T-helper 1 cell treated with Interleukin-12 subunit alpha and Interleukin-12 subunit beta and Interleukin-4 antibody, amounts not matched to agents 30 μg/mL and 1 μg/mL, for 36 hours (primary cell): Measurements from ENCODE around the gene PDE5A.

Experiments used
- H3K27ac Mint-ChIP-seq: one replicate; pipeline ENCODE4 v1.8.0; 2021; ENCODE audit warnings: mild to moderate bottlenecking, mixed read lengths
- H3K27me3 Mint-ChIP-seq: one replicate; pipeline ENCODE4 v1.8.0; 2021; ENCODE audit warnings: low read depth, mixed read lengths
- H3K36me3 Mint-ChIP-seq: one replicate; pipeline ENCODE4 v1.8.0; 2021; ENCODE audit warnings: low read depth, mixed read lengths
- H3K4me1 Mint-ChIP-seq: one replicate; pipeline ENCODE4 v1.8.0; 2021; ENCODE audit warnings: low read depth, mixed read lengths
- H3K4me3 Mint-ChIP-seq: one replicate; pipeline ENCODE4 v1.8.0; 2021; ENCODE audit warnings: mild to moderate bottlenecking, moderate library complexity, mixed read lengths
- H3K9me3 Mint-ChIP-seq: one replicate; pipeline ENCODE4 v1.8.0; 2021; ENCODE audit warnings: mixed read lengths

PDE5A gene

DNA sequence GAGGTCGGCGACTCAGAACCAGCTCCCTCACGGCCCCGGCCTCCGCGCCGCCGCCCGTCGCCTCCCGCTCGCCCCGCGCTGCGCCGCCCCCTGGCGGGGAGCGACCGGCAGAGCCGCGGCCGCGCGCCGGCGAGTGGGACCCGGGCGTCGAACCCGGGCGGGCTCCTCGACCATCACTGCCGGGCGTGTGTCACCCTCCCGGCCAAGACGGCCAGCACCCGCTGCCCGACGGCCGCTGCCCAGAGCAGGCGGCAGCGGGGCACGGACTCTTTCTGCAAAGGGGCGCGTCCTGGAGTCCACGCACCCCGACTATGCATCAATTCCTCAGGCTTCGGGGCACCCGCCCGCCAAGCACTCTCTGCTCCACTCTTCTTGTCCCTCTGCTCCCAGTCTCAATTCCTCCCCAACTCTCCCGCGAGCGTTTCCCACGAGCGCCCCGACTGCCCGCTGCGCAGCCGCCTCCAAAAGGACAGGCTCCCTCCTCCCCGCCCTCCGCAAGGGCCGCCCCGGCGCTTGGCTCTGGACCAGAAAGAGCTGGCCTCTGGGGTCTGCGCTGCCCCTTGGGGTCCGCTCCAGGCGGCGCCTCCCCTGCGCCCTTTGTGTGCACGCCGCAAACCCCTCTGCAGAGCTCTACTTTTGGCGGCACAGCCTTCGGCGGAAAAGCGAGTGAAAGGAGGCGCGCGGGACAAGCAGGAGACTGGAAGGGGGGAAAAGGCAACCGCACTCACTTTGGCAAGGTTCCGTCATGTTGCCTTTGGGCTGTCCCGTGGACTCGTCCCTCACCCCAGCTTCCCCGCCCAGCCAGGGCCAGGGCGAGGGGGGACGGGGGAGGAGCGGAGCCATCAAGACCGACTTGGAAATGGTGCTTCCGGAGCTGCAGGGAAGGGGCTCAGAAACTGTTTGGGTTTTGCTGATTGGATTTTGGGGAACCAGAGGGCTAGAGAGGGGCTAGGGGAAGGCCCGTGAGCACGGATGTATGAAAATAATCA lies 1.0 kb downstream of the PDE5A start:
- Mint-ChIP-seq H3K27ac (peak overlapping the region; percentile 68), H3K4me3 (peak overlapping the region; percentile 90), H3K4me1 (peaks cover 15% of the 10 kb centered on the region), H3K36me3 (no peaks in the 10 kb centered on the region), H3K9me3 (no peaks in the 10 kb centered on the region), H3K27me3 (peaks cover 50% of the 10 kb centered on the region)

DNA sequence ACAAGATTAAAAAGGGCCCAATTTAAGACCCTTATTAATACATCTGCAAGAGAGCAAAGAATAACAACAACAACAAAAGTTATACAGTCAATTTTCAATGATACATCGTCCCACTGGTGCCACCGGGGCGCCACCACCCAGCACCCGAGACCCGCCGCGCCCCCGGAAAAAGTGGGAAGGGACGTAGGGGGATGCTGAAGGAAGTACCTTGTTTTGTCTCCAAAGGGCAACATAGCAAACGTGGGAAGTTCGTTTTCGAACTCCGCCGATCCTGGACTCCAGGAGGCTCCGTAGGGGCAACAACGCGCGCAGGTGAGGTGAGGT lies 1.7 kb downstream of the PDE5A start:
- no peaks in the 10 kb centered on the region for H3K9me3 Mint-ChIP-seq
- no peak overlapping the region for H3K27ac Mint-ChIP-seq
- peak overlapping the region; percentile 76 for H3K4me3 Mint-ChIP-seq
- no peaks in the 10 kb centered on the region for H3K36me3 Mint-ChIP-seq
- H3K27me3 Mint-ChIP-seq: peaks cover 47% of the 10 kb centered on the region
- peaks cover 15% of the 10 kb centered on the region for H3K4me1 Mint-ChIP-seq

DNA sequence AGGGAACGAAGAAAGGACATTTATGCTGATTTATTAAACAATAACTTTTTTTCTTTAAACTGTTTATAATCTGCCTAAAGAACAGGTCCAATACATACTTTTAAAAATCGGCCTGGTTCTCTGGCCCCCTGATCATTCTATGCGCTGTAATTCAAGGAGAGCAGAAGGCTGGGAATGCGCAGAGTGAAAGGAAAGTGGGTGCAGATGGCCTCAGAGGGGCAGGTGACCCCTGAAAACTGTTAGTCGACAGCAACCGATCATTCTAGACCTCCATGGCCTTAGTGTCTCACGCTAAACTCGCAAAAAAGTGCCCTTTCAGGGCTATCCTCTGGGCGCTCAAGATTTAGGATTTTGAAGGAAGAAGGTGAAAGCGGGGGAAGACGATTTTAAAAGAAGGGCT lies 2.2 kb downstream of the PDE5A start:
- Mint-ChIP-seq H3K4me1 (peaks cover 15% of the 10 kb centered on the region), H3K27ac (no peak overlapping the region), H3K9me3 (no peaks in the 10 kb centered on the region), H3K27me3 (peaks cover 46% of the 10 kb centered on the region), H3K36me3 (no peaks in the 10 kb centered on the region), H3K4me3 (peak overlapping the region; percentile 76)

DNA sequence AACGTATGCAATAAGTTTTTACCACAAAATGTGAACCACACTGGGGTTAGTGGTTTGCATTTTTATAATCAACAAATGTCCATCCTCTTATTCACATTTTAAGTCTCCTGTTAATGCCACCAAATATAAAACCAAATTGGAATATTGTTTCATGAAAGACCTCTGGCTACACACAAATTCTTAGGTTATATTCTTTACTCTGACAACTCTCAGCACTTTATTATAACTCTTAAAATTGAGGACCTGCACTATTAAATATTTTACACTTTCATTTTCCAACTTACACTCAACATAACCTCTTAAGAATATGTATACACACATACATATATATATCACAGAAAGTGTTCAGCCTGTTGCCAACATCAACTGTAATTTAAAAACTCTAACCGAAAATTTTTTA lies 2.8 kb downstream of the PDE5A start:
- no peak overlapping the region for H3K4me3 Mint-ChIP-seq
- H3K4me1 Mint-ChIP-seq: peaks cover 15% of the 10 kb centered on the region
- peaks cover 45% of the 10 kb centered on the region for H3K27me3 Mint-ChIP-seq
- no peaks in the 10 kb centered on the region for H3K9me3 Mint-ChIP-seq
- no peak overlapping the region for H3K27ac Mint-ChIP-seq
- no peaks in the 10 kb centered on the region for H3K36me3 Mint-ChIP-seq

DNA sequence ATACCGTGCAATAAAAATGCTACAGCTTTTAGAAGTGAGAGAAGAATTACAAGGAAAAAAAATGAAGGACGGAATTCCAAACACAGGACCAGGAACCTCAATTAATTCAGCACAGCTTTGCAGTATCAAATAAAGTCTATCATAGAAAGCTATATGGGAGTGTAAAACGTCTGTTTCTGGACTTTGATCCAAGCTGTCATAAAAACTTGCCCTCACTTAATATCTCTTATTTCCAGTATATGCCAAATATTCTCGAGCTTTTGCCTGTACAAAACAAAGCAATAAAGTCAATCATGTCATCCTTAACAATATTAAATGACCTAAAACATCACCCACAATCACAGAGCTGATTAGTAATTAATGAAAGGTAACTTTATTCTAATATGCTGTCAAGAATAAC lies 4.2 kb downstream of the PDE5A start:
- H3K4me1 Mint-ChIP-seq: peaks cover 15% of the 10 kb centered on the region

DNA sequence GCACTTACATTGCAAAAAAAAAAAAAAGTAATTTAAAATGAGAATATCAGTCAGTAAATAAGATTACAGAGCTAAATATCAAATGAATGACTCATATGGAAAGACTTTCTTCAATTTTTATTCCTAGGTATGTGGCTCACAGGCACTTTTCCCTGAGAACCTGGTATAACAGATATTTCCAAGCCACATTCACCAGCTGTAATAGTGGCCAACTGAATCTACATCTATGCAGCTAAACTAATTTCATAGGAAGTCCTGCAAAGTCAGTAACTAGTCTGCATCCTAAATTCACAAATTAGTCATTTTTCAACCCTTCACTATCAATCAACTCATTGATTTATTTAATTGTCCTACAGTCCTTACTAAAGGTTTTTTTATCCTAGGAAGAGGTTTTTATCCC lies 5.6 kb downstream of the PDE5A start:
- Mint-ChIP-seq H3K9me3 (no peaks in the 10 kb centered on the region), H3K36me3 (no peaks in the 10 kb centered on the region), H3K27ac (no peak overlapping the region), H3K27me3 (peaks cover 38% of the 10 kb centered on the region), H3K4me3 (no peak overlapping the region), H3K4me1 (peaks cover 8% of the 10 kb centered on the region)

More for the DNA sequence above, 4.2 kb downstream of the PDE5A start:
- H3K27ac Mint-ChIP-seq: no peak overlapping the region
- H3K27me3 Mint-ChIP-seq: peaks cover 47% of the 10 kb centered on the region
- no peaks in the 10 kb centered on the region for H3K9me3 Mint-ChIP-seq
- no peaks in the 10 kb centered on the region for H3K36me3 Mint-ChIP-seq
- H3K4me3 Mint-ChIP-seq: no peak overlapping the region

DNA sequence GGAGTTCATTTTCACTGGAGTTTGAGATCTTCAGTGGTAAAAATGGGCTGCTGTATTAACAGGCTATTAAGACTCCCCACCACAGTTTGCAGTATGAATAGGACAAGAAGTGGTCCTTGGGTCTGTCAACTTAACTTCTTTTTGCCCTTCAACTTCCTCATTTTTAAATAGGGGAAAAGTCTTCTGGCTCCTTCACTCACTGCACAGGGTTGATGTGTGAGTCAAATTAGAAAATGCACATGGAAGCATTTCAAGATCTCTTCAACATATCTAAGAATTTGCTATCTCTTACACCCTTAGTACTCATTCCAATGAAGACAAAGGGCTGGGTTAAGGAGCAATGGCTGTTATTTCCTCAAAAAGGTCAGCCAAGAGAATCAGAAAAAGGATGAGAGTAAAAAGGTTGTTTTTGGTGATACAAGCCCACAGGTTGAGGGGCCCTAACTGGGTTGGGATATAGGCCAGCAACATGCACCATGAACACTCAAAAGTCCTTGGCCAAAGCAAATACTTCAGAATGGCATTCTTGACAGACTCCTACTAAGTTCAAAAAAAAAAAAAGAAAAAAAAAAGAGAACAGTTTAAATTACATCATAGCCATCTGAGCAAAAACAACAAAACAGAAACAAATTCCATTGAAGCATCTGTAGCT lies 13.4 kb downstream of the PDE5A start:
- no peak overlapping the region for H3K4me3 Mint-ChIP-seq
- H3K27me3 Mint-ChIP-seq: peaks cover 16% of the 10 kb centered on the region
- H3K27ac Mint-ChIP-seq: no peak overlapping the region
- H3K9me3 Mint-ChIP-seq: peaks cover 3% of the 10 kb centered on the region
- H3K4me1 Mint-ChIP-seq: no peaks in the 10 kb centered on the region
- H3K36me3 Mint-ChIP-seq: no peaks in the 10 kb centered on the region

DNA sequence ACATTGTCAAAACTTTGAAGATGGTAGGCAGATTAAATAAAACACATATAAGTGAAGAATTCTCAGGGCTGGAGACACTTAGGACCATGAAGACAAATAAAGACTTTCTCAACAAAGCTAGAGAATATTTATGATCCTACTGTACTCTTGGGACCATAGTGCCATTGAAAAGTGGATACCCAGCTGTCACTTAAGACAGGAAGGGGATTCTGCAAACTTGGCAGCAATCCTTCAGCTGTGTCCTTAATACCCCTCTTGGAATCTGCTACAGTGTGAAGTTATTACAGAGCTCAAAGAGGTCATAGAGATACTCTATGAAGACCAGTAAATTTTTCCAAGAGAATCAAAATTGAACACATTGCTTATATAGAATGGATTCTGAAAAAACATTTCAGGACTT lies 24.3 kb downstream of the PDE5A start:
- Mint-ChIP-seq H3K4me1 (no peaks in the 10 kb centered on the region), H3K36me3 (no peaks in the 10 kb centered on the region), H3K9me3 (no peaks in the 10 kb centered on the region)

DNA sequence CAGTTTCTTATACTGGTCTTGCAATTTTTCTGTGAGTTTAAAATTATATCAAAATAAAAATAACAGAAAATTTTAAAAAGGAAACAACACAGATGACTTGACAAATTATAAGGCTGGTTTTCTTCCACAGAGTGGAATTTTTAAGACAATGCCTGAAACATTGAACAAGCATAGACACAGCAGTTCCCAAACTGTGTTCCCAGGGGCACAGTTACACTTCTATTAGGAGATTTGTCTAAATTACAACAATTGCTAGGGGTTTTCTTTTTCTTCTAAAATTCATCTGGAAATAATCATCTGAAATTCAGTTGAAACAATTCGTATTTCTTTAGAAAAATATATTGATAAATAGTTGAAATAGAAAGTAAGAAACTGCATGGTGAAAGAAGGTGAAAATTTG lies 26.2 kb downstream of the PDE5A start:
- peaks cover 14% of the 10 kb centered on the region for H3K27me3 Mint-ChIP-seq
- H3K27ac Mint-ChIP-seq: no peak overlapping the region
- H3K9me3 Mint-ChIP-seq: no peaks in the 10 kb centered on the region
- no peaks in the 10 kb centered on the region for H3K36me3 Mint-ChIP-seq
- no peaks in the 10 kb centered on the region for H3K4me1 Mint-ChIP-seq
- no peak overlapping the region for H3K4me3 Mint-ChIP-seq

More for the DNA sequence above, 24.3 kb downstream of the PDE5A start:
- Mint-ChIP-seq H3K27me3 (peaks cover 10% of the 10 kb centered on the region), H3K27ac (no peak overlapping the region), H3K4me3 (no peak overlapping the region)

DNA sequence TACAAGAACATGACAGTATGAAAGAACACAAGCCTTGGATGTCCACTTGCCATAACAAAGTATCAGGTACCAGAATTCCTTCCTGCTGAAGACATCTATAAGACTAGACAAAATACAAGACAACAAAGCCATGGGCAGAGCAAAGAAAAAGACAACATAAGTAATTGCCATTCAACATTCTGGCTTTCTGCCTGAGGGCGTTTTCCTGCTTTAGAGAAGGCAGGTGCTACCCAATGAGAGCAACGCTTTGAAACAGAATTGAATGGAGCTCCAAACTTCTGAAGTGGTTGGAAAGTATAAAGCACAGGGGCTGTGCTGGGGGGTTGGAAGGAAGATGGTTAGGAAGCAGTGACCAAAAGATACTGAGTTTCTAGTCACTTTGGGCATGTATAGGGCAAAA lies 30.1 kb downstream of the PDE5A start:
- H3K27me3 Mint-ChIP-seq: peaks cover 5% of the 10 kb centered on the region
- no peaks in the 10 kb centered on the region for H3K4me1 Mint-ChIP-seq

DNA sequence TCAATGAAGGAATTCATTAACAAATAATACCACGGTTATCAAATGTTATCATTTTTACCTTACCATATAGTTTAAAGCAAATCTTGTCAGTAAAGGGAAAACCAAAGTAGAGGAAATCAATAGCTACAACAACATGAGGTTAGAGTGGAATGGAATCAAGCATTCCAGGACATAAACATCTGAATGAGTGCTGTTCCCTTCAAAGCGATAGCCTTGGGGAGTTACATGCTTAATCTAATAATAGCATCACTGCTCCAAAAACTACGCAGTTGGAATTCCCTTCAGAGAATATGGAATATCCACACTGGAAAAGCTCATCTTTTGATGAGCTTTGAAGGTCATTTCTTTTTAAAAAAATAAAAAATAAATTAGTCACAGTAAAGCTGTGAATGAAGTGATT lies 31.2 kb downstream of the PDE5A start:
- Mint-ChIP-seq H3K9me3 (no peaks in the 10 kb centered on the region), H3K4me1 (no peaks in the 10 kb centered on the region), H3K36me3 (no peaks in the 10 kb centered on the region), H3K27me3 (peaks cover 5% of the 10 kb centered on the region), H3K4me3 (no peak overlapping the region), H3K27ac (no peak overlapping the region)

More for the DNA sequence above, 30.1 kb downstream of the PDE5A start:
- Mint-ChIP-seq H3K4me3 (no peak overlapping the region), H3K9me3 (no peaks in the 10 kb centered on the region), H3K36me3 (no peaks in the 10 kb centered on the region), H3K27ac (no peak overlapping the region)

DNA sequence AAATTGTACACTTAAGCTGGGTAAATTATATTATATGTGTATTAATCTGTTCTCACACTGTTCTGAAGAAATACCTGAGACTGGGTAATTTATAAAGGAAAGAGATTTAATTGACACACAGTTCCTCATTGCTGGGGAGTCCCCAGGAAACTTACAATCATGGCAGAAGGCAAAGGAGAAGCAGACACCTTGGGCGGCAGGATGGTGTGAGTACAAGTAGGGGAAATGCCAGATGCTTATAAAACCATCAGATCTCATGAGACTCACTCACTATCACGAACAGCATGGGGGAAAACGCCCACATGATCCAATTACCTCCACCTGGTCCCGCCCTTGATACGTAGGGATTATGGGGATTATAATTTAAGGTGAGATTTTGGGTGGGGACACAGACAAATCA lies 34.9 kb downstream of the PDE5A start:
- H3K27ac Mint-ChIP-seq: no peak overlapping the region
- no peaks in the 10 kb centered on the region for H3K36me3 Mint-ChIP-seq
- H3K9me3 Mint-ChIP-seq: no peaks in the 10 kb centered on the region
- no peaks in the 10 kb centered on the region for H3K4me1 Mint-ChIP-seq
- peaks cover 17% of the 10 kb centered on the region for H3K27me3 Mint-ChIP-seq
- no peak overlapping the region for H3K4me3 Mint-ChIP-seq

DNA sequence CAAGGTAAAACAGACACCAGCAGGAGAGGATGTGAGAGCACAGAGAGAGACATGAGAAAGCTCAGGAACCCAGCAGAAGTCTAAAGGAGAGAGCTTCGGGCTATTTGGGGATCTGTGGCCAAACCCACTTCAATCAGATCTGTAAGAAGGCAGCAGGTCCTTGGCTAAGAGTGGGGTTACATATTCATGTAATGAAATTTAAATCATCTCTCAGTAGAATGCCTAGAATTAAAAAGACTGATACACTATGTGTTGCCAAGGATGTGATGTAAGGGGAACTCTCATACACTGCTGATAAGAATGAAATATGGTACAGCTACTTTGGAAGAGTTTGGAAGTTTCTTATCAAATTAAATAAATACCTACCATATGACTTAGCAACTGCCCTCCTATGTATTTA lies 35.8 kb downstream of the PDE5A start:
- no peaks in the 10 kb centered on the region for H3K4me1 Mint-ChIP-seq
- peaks cover 12% of the 10 kb centered on the region for H3K27me3 Mint-ChIP-seq
- no peaks in the 10 kb centered on the region for H3K36me3 Mint-ChIP-seq
- H3K9me3 Mint-ChIP-seq: no peaks in the 10 kb centered on the region
- no peak overlapping the region for H3K27ac Mint-ChIP-seq
- no peak overlapping the region for H3K4me3 Mint-ChIP-seq

DNA sequence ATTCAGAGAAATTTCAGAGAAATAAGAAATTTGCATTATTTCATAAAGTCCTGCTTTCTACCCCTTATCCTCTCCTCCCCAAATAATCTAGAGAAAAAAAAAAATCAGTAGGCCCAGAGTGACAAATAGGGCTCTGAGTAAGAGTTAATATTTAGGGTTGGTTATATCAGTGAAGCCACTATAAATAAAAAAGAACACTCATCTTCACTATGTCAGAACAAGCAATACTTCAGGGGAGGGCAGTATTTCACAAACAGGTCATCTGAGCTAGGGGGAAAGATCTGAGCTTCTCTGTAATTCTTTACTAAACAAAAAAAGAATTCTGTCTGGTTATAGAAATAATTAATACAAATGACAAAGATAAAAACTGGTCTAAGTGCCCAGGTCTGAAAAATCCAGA lies 39.4 kb downstream of the PDE5A start:
- no peaks in the 10 kb centered on the region for H3K4me1 Mint-ChIP-seq
- H3K9me3 Mint-ChIP-seq: no peaks in the 10 kb centered on the region
- H3K4me3 Mint-ChIP-seq: no peak overlapping the region
- H3K36me3 Mint-ChIP-seq: no peaks in the 10 kb centered on the region
- peaks cover 18% of the 10 kb centered on the region for H3K27me3 Mint-ChIP-seq
- no peak overlapping the region for H3K27ac Mint-ChIP-seq

DNA sequence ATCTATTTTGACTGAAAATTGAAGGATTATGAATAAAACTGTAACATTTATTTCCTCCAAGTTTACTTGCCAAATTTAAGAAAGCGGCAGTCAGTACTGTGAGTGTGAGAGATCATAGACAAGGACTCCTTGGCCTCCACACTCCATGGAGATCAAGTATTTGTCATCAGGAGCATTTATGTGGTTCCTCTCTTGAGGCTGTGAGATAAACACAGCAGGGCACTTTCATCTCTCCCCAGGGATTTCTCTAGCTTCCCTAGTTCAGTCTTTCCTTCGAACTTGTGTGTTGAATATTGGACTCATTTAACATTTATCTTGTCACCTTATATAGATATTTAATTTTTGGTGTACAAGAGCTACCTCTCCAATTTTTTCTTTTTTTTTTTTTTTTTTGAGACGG lies 40.8 kb downstream of the PDE5A start:
- Mint-ChIP-seq H3K4me1 (no peaks in the 10 kb centered on the region), H3K9me3 (no peaks in the 10 kb centered on the region), H3K27ac (no peak overlapping the region), H3K4me3 (no peak overlapping the region), H3K36me3 (no peaks in the 10 kb centered on the region), H3K27me3 (peaks cover 18% of the 10 kb centered on the region)
